Kidney epithelial cell (primary cell): Measurements from ENCODE around the gene STX7. TPM values are rescaled to one million over a fixed set of nuclear protein-coding genes. Genes with fewer than 3 reads are reported as not detected.

ENCODE experiments used
- DNase-seq: peaks from one replicate; pipeline ENCODE4 v3.0.0-alpha.2; 2010; ENCODE audit warnings: low read depth
- H3K27me3 ChIP-seq: 2 replicates; pipeline ENCODE4 v1.6.0; 2011; ENCODE audit warnings: low read length; ENCODE audit not compliant: control insufficient read depth, insufficient read depth
- H3K36me3 ChIP-seq: 2 replicates; pipeline ENCODE4 v1.5.1; 2011; ENCODE audit warnings: low read length; ENCODE audit not compliant: control insufficient read depth, insufficient read depth
- H3K4me3 ChIP-seq: 2 replicates; pipeline ENCODE4 v1.5.1; 2011; ENCODE audit warnings: low read depth, mild to moderate bottlenecking, control low read depth, low read length
- CTCF ChIP-seq: IDR thresholded peaks from 2 replicates; pipeline ENCODE4 v1.5.1; 2011; ENCODE audit warnings: mild to moderate bottlenecking, moderate library complexity, low read length, control low read depth, inconsistent platforms; ENCODE audit not compliant: insufficient read depth, poor library complexity, severe bottlenecking
- total RNA-seq: library from RNA; depleted of rRNA; stranded (reverse); fragments of >200 nt; gene quantifications from 2 replicates; pipeline ENCODE4 v1.2.3, GENCODE V29; 2015

STX7 gene
- total RNA-seq, 1 donor from 2014 or later: 35.8 TPM

- DNase-seq: no peak
- H3K27me3 ChIP-seq: no peaks in the 10 kb centered on the region
- H3K4me3 ChIP-seq: no peak overlapping the region
- H3K36me3 ChIP-seq: no peaks in the 10 kb centered on the region
- no peak for TF ChIP-seq CTCF
These were observed 13.5 kb upstream of the STX7 start for GRCh38 chr6:132526461-132526860.

GRCh38 chr6:132525866-132526265, 12.9 kb upstream of the STX7 start:
- no peaks in the 10 kb centered on the region for H3K27me3 ChIP-seq
- no peak for TF ChIP-seq CTCF
- H3K4me3 ChIP-seq: no peak overlapping the region
- no peak for DNase-seq
- H3K36me3 ChIP-seq: no peaks in the 10 kb centered on the region

- no peak for TF ChIP-seq CTCF
- Histone ChIP-seq H3K4me3 (no peak overlapping the region), H3K36me3 (no peaks in the 10 kb centered on the region), H3K27me3 (no peaks in the 10 kb centered on the region)
- no peak for DNase-seq
These were observed 11.7 kb upstream of the STX7 start for GRCh38 chr6:132524646-132525045.

- no peak for TF ChIP-seq CTCF
These were observed 8.0 kb upstream of the STX7 start for GRCh38 chr6:132520953-132521352.

GRCh38 chr6:132515386-132515785, 2.5 kb upstream of the STX7 start:
- H3K36me3 ChIP-seq: no peaks in the 10 kb centered on the region
- no peak overlapping the region for H3K4me3 ChIP-seq
- no peak for TF ChIP-seq CTCF
- no peaks in the 10 kb centered on the region for H3K27me3 ChIP-seq
- DNase-seq: no peak

More at GRCh38 chr6:132520953-132521352, 8.0 kb upstream of the STX7 start:
- Histone ChIP-seq H3K4me3 (no peak overlapping the region), H3K27me3 (no peaks in the 10 kb centered on the region), H3K36me3 (no peaks in the 10 kb centered on the region)
- DNase-seq: no peak

- Histone ChIP-seq H3K27me3 (no peaks in the 10 kb centered on the region), H3K36me3 (no peaks in the 10 kb centered on the region), H3K4me3 (no peak overlapping the region)
- DNase-seq: no peak
- no peak for TF ChIP-seq CTCF
These were observed 1.1 kb upstream of the STX7 start for GRCh38 chr6:132513831-132514545.
